NCI-H1930 (cell line): ENCODE results near the gene NEMP2.
"Not testable (repeated sequence)": the region's sequence is repeated elsewhere in the genome, so short reads cannot be mapped to it uniquely, and the experiment has no call there.

Source experiments
- DNase-seq, 2 experiments: peaks; one replicate each; lab custom pipeline; 2025; lab: John Stamatoyannopoulos, UW

The NEMP2 gene

DNA sequence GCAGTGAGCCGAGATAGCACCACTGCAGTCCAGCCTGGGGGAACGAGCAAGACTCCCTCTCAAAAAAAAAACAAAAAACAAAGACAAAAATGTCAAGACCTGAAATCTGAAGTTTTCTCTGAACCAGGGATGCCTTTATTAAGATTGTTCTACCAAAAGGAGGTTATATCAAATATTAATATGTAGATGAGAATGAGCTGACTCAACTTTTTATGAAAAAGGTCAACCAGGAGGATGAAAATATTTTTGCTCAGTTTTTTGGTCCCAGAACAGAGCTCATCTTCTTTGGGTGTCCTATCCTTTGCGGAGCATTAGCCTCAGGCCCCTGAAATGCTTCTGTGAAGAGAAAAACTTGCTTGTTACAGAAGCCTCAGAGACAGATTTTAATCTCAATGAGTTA is 44.0 kb downstream of the NEMP2 start:
- DNase-seq: no peak

DNA sequence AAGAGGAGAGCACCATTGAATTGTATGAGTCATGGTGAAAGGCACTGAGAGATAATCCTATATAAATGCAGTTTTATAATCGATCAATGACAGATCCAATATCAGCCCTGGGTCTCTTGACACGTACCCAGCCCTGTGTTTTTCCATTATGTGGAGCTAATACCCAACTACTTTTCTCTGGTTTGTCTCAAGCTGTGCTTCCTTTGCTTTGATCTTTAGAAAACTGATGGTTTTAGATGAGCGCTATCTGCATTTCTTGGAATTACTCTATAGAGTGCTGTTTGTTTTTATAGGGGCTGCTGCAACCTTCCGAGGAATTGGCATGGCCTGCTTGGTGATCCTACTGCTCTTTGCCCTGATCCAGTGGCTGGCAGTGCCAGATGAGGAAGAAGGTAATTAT is 45.0 kb downstream of the NEMP2 start:
- no peak for DNase-seq

DNA sequence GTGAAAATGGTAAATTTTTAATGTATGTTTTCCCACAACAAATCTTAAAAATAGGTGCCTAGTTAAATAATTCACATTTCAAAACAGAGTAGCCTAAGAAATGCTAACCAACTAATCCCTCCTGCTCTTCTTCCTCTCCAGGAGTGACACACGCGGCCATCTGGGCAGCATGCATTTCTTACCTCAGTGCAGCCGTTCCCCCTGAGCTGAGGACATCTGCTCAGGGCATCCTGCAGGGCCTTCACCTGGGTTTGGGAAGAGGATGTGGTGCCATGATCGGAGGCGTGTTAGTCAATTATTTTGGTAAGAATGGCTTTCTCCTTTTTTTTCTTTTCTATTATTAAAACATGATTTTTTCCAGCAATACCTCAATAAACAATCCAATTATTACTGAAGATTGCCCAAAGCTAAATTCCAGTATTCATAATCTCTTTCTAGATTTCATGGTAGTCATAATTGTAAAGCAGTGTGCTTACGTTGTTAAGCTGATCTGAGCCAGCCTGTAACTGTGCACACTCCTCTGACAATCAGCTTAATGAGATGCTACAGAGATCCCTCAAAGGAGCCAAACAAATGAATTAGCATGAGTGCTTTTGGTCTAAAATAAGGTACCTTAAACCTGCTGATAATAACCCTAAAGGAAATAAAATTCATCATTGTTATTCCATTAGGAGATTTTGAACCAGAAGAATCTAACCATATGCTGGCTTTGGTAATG is 45.8 kb downstream of the NEMP2 start:
- no peak for DNase-seq

DNA sequence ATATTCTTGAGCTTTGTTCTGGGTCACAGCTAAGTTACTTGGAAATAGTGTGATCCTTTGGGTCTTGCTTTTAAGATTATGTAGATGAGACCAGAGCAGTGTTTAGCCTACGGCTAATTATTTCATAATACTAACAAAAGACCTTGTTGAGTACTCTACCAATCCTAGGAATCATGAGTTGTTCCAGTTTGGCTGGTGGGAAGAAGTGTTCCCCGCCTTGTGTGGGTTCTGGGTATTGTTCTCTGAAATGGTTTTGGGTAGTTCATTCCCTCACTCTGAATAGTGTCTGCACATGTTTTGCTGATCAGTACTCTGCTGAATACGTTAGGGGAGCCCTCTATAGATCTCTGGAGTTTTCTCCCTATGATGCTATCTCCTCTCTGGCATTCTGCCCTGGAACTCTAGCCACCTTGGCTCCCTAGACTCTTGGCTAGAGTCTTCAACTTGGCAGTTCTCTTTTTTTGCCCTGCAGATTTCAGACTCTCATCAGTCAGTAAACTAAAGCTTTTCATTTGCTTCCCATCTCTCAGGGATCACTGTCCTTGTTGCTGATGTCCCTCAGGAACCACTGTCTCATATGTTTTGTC is 48.4 kb downstream of the NEMP2 start:
- DNase-seq: no peak

DNA sequence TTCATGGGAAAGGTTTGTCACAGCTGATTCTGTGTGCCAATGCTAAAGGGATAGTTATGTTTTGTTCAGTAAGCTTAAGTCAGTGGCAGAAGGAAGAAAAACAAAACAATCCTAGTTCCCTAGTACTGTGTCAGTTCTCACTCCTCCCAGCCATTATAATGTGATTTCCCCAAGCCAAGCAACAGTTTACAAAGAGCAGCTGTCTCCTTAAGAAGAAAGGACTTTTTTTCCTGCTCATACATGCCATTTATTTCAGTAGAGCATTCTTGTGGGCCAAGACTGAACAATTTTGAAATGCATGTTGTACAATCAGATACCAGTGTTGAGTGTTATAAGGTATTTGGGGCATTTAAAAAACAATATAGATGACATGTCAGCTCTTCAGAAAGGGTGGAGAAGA is 52.1 kb downstream of the NEMP2 start:
- no peak for DNase-seq

DNA sequence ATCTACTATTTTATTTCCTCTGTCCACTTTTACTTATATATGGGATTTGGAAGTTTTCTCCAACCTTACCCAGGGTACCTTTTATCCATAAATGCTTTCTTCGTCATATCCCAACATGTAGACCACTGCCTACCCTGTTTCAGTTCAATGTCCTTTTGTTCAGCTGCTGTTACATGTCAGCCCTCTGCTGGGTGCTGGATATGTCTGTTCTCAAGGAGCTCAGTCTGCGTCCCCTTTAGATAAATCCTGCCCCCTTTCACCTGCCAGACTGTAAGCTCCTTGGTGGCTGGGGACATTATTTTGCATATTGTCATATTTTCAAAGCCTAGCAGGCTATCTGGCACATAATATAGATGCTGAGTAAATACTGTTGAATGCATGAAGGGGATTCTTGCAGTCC is 53.2 kb downstream of the NEMP2 start:
- DNase-seq: no peak

DNA sequence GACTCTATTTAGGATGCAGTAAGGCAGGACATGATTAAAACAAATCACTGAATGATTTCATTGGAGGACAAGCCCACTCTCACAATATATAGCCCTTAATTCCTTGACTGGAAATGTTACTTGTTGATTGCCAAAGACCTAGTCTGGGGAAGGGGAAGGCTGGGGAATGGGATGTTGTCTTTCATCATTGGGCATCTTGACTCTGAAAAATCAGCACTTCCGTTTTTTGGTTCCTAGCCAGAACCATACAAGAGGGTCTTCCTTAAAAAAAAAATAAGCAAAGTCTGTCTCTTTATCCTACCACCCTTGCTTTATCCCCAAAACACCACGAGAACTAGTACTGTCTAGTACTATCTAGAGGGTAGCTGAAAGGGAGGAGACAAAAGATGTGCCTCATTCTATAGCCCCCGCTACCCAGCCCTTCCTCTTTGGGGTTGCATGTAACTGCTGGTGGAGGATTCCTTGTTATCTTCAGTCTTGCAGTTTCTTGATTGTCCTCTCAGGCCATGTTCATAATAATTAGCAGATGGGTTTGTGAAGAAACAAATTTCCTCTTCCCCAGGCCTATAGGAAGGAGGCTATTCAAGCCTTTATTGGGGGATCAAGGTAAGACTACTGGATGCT is 55.8 kb downstream of the NEMP2 start:
- no peak for DNase-seq

DNA sequence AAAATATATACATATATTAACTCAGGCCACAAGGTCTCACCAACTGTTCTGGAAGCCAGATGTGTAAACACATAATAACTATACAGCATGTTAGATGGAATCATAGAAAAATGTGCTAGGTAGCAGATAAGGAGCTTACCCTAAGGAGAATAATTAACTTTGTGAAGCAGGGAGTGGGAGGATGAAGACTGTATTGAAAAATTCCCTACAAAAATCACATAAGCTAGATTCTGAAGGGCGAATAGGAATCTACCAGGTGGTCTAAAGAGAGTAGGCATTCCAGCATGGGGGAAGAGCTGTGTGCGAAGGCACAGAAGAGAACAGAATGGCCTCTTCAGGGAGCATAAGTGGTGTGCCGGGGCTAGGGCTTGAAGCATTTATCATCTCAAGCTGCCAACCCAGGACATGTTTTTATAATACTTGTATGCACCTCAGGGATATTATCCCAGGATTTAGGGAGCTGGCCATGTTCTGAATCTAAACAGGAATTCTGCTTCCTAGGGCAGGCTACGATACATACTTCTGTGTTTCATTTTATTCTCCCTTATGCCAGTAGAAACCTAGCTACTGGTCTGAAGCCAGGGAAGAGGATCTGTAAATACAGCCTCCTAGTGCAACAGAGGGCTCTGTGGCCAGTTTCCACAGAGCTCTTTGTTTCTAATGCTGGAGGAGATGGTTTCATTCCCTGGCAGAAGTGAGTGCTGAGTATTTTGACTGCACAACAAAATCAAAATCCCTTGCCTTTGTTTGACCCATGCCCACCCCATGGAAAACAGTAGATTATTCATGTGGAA is 56.7 kb downstream of the NEMP2 start:
- DNase-seq: no peak

DNA sequence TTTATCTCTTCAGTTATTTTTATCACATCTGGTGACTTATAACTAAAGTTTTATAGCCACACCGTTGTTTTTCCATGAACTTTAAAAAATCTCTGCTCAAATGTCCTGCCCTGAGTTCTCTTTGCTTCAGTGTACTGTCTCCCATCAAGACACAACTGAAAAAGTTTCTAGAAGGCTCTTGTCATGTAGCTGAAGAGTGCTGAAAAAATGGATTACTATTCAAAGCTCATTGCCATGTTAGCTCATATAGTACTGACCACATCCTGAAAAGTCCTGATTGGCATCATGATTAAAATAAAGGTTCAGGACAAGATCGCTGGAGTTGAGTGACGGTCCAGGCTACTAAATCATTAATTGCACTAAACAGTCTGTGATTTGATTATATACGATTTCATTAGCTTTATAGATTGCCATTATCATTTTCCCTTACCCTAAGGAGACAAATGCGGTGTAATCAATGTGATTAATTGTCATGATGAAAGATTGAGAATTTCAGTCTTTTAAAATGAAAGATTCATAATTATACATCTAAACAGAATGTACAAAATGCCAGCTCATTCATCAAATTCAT is 64.2 kb downstream of the NEMP2 start:
- DNase-seq: no peak

DNA sequence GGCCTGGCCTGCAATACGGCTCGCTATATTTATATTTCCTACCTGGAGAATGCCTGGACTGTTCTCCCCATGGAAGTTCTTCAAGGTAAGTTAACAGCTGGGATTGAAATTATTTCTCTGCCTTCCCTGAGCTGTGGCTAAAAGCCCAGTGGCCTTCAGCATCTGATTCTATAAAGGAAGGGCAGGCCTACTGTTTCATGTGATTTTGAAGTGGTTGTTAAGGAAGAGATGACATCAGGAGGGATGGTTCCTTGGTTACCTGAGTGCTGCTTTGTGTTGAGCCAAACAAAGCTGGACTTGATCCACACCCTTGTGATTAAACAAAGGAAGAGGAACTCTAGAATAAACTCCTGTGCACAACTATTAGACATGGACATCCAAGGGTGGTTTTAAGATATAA is 64.8 kb downstream of the NEMP2 start:
- peak; percentile 39 to 71 for DNase-seq

DNA sequence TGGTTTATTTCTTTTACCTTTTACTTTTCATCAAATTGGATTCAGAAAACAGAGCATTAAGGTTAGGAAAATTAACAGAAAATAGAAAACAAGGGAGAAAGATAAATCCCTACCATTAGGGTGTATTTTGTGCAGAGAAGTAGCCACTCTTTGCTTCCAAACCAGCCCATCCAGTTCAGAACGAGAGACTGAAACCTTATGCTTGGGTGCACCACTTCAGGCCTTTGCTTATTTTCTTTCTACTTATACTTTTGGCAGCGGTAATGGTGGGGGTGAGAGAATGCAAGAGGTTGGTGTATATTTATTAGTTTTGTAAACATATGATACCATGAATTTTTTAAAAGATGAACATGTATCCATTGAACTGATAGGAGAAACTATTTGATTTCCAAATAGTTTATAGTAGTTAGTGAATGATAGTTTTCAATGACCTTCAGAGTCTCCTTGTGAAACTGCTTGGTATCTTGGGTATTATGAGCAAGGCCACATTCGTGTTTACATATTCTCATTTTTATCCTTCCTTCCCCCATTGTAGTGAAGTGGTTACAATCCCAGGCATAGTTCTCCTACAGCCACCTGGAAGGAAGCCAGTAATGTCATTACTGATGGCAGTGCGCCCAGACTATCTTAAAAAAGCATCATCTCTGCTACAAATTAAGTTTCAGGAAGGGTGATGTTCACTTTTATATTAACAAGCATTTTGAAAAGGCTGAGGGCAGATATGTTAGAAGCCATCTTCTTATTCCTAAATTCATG is 65.5 kb downstream of the NEMP2 start:
- DNase-seq: peak; percentile 20 to 77

DNA sequence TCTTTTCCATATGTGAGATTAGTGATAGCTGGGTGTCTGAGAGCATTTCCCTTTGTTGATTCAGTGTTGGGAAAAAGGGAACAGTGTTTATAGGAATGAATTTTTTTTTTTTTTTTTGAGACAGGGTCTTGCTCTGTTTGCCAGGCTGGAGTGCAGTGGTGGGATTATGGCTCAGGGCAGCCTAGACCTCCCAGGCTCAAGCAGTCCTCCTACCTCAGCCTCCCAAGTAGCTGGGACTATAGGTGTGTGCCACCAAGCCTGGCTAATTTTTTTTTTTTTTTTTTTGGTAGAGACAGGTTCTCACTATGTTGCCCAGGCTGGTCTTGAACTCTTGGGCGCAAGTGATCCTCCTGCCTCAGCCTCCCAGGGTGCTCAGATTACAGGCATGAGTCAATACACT is 66.2 kb downstream of the NEMP2 start:
- not testable (repeated sequence) for DNase-seq

DNA sequence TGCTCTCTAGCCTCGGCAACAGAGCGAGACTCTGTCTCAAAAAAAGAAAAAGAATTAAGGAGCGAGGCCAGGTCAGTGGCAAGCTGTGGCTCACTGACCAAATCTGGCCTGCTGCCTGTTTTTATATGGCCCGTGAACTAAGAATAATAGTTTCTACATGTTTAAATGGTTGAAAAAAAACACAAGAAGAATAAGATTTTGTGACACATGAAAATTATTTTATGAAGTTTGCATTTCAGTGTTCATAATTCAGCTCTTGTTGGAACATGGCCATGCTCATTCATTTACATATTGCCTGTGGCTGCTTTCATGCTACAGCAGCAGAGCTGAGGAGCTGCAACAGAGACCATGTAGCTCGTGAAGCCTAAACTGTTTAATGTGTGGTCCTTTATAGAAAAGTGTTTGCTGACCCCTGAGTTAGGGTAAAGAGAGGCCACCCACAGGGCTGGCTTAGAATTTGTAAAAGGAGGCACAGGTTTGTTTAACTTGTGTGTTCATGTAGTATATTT is 66.9 kb downstream of the NEMP2 start:
- DNase-seq: no peak

DNA sequence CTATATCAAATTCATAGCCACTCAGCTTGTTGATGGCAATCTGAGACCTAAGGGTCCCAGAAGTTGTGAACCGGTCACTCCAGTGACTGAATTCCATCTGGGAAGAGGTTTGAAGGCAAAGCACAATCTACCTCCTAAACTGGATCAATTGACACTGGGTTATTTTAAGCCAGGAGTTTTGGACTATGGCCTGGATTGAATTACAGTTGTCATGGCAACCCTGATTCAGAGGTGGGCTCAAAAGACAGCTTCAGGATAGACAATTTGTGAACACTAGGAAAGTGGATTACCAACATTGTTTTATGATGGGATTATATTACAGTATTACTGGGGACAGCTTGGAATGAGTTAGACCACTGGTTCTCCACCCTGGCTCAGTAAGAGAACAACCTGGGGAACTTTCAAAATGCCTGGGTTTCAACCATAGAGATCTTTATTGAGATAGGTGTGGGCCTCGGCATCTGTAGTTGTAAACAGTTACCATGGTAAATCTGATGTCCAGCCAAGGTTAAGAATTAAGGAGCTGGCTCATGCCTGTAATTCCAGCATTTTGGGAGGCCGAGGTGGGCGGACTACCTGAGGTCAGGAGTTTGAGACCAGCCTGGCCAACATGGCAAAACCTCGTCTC is 67.6 kb downstream of the NEMP2 start:
- no peak for DNase-seq

DNA sequence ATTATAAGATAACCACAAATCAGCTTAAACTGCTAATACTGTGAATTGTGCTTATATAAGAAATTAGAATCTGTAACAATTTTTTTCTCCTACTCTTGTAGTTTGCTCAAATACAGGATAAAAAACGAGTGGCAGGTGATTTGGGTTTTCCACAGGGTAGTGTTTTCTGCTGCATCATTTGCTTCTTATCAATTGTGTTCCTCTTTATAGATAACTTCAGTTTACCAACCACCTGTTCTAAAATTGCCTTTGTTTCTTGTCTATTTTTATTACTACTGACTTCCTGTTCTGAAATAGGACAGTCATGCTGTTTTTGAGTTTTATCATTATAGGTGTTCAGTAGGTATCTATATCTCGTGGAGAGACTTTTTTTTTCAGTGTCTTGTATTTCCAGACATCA is 69.5 kb downstream of the NEMP2 start:
- DNase-seq: no peak

DNA sequence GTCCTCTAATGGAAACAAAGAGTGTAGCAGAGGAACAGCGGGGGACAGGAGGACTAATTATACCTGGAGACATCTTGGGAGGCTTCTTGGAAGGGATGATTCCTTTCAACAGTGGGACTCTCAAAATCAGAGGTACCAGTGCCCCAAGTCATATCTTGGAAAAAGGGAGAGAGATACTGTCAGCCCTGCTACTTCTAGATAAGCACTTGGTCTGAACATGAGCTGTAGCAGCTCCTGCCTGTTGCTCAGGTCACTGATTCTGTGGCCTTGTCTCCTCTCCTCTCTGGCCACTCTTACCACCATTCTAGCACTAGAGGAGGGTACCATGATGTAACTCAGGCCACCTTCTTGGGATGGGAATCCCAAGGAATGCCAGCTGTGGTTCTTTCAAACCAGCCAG is 71.9 kb downstream of the NEMP2 start:
- DNase-seq: no peak

DNA sequence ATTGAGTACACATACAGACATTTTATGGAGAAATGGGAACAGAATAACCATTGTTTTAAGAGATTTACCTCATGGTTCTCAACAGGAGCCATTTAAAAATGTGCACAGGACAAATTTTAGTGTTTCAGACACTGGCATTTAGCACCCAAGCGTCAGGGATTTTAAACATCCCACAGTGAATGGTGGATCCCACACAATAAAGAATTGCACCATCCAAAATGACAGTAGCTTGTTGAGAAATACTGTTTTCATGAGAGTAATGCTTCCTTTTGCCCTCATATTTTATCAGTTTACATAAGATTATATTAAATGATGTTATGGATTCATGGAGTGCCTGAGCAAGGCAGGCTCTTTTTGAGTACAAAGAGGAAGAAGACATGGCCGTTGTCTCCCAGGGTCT is 72.3 kb downstream of the NEMP2 start:
- no peak for DNase-seq

DNA sequence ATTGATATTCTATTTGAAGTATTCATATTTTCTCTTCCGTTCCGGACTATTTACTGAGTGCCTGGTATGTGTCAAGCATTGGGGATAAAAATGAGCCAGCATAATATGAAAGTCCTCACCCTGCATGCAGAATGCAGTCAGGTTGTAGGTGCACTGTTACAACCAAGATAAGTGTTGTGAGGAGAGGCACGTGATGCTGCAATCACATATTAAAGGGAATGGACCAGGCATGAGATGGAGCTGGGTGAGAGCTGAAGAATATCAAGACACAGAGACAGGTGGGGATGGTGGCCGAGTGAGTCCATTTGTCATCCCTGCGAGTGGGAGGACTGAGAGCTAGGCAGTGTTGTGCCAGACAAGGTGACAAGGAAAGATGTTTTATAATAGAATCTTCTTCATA is 74.0 kb downstream of the NEMP2 start:
- DNase-seq: no peak

DNA sequence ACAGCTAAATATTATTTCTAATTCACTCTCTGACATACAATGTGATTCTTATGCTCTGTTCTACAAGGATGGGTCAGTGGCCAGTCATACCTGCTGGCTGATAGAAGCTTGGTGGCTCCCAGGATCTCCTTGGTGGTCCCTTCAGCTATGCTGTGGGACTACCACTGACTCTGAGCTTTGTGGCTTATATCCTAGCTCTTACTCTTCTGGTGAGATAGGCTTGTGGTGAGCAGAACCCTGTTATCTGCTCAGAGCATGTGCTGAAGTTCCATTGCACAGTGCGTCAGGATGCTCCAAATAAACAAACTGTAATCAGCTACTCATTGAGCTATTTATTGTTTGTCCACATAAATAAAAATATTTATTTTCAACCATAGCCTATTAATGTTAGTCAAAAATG is 74.6 kb downstream of the NEMP2 start:
- DNase-seq: no peak

DNA sequence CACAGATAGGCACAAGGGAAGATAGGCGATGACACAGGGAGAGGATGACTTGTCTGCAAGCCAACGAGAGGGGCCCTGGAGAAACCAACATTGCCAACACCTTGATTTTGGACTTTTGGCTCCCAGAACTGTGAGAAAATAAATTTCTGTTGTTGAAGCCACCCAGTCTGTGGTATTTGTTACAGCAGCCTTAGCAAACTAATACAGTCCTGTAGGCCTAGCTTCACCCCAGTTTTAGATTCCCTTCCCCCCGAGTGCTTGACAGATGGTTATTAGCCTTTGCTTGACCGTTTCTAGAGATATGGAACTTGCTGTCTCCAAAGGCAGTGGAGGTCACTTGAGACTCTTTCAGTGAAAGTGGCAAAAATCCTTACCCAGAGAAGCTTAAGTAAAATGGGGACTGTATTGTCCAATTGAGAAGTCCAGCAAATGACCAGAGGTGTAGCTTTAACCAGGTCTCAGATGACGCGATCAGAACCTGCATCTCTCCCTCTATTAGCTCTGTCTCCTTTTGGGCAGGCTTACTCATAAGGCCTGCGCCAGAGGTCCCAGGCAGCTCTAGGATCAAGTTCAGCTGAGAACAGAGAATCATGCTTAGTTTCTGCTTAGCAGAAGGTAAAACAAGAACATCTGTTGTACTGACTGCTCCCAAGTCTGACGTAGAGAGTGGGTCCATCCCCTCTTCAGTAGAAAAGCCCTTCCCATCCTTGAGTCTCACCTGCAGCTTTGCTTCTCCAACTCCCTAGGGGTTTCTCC is 76.0 kb downstream of the NEMP2 start:
- DNase-seq: no peak
